ENCODE measurements around the gene CDK3.
"Not testable (repeated sequence)": the region's sequence is repeated elsewhere in the genome, so short reads cannot be mapped to it uniquely, and the experiment has no call there.

Gene CDK3

DNA sequence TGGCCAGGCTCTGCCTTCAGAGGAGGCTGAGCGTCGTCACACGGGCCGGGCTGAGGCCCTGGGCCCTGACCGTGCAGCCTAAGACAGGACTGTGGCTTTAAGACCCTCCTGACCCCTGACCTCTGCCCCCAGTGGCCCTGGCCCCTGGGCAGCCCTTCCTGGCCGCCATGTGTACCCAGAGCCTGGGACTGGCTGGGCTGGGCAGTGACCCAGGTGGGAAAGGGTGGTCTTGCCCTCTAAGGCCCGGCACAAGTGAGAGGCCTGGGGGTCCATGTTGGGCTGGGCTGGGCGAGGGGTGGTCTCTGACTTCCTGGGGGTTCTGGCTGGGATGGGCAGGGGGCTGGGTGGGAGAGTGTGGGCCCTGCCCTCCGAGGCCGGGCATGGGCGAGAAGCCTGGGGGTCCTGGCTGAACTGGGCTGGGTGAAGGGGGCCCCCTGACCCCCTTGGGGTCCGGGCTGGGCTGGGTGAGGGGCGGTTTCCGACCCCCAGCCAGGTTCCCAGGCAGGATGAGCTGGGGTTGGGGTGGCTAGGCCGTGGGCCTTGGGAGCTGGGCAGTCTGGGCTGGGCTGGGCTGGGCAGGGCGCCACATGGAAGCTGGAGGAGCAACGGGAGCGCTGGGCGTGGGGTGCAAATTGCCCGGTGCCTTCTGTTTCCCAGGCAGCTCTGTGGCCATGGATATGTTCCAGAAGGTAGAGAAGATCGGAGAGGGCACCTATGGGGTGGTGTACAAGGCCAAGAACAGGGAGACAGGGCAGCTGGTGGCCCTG, at the start of gene CDK3:
Gene CDK3, plus strand, starts transcription at position 101 of the 767 bp plus-strand sequence. Its CDS starts 571 bp downstream, at position 672.
- no peak for DNase-seq (ENCODE audit: low read depth in 3 of 3)

DNA sequence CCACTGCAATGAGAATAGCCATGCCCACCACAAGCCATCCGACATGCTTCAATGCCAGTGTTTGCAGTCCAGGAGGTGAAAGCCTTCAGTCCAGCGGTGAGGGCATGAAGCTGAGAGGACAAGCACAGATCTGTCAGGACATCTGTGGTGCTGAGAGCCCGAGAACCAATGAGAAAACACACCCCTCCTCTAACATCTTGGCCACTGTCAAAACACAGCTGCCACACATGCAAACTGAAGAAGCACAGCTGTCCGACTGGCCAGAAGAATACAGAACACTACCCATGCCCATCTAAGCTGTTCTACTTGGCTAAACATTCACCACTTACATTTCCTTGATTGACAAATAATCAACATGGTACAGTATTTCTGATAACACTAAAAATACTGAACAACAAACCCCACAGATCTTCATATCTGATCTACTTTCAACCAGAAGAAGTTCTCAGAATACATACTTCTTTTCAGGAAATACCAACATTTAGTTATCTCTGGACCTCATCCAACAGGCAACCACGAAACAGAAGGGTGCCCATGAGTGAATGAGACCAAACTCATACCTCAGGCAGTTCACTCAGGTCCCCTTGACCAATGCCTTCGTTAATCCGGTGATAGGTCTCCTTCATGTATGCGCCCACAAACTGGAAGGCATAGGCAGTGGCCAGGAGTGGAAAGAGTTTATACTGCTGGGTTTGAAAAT, 49.6 kb upstream of the CDK3 start:
- no peak for DNase-seq (ENCODE audit: low read depth in 3 of 3)

DNA sequence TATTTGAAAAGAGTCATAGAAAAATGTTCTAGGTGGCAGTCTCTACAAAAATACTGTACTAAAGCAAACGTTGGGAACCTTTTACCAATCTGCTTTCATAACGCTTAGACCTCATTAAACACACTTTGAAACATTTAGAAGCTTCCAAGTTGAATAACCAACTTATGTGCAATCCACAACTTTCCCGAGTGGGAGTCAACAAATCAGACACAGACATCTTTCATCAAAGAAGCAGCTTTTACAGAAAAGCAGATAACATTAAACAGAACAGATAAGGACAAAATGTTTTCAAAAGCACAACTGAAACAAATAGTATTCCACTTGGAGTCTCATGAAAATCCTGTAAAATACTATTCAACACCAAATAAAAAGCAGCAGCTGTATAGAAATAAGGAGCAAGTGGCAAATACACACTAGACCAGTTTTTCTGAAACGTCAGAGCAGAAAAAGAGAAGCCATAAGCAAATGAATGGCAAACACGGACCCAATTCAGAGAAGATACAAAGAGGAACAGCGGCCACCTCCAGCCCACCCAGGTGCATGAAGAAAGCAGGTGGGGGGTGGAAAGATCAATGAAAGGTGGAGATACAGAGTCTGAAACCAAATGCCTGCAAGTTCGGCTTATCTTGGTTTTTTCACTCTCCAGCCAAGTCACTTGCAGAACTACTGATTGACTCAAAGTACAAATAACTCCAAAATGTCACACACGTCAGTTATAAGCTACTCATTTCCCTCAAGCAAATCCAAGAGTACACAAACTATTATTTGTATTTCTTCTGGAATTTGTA, 41.4 kb upstream of the CDK3 start:
- no peak for DNase-seq (ENCODE audit: low read depth in 3 of 3)

DNA sequence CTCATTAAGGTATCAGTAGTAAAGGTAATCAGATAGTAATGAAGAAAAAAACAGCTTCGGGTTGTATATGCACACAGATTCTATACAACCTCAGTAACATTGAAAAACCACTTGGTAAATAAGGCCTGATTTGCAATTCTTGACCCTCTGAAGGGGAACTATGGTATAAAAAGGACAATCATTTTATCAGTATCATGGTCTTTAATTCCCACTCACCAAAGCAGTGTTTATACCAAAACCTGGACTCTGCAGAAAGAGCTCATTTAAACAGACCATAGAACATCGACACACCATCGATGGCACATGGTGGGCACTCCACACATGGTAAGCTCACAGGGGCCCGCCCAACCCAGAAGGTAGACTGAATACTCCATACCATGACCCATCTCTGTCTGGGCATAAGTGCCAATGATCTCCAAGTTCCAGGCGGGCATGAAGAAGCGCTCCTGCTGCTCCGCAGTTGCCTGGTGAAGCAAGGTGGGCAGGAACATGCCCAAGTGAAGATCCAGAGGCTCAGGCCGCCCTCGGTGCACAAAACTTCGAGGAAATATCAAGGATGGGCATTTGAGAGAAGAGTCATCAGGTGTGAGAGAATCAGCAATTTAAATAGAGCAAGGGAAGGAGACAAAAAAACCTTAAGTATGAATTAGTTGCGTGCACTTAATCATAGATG, 40.7 kb upstream of the CDK3 start:
- DNase-seq (ENCODE audit: low read depth in 3 of 3) = no peak

DNA sequence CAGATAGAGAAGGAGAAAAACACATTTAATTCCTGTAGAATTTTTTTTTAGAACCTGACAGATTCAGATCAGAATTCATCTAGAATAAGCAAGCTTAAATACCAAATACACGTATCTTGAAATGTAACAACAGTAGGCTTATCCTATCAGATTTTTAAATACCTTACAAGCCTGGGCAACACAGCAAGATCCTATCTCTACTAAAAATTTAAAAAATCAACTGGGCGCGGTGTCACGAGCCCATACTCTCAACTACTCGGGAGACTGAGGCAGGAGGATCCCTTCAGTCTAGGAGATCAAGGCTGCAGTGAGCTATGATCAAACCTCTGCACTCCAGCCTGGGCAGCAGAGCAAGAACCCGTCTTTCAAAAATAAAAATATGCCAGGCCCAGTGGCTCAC, 35.2 kb upstream of the CDK3 start:
- no peak for DNase-seq (ENCODE audit: low read depth in 3 of 3)

DNA sequence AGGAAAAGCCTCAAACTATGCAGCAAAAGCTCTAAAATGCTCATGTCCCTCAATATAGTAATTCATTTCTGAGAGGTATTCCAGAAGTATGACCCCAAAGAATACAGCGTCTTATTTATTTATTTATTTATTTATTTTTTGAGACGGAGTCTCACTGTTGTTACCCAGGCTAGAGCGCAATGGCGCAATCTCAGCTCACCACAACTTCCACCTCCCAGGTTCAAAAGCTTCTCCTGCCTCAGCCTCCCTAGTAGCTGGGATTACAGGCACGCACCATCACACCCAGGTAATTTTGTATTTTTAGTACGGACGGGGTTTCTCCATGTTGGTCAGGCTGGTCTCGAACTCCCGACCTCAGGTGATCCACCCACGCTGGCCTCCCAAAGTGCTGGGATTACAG, 31.6 kb upstream of the CDK3 start:
- not testable (repeated sequence) for DNase-seq (ENCODE audit: low read depth in 3 of 3)

DNA sequence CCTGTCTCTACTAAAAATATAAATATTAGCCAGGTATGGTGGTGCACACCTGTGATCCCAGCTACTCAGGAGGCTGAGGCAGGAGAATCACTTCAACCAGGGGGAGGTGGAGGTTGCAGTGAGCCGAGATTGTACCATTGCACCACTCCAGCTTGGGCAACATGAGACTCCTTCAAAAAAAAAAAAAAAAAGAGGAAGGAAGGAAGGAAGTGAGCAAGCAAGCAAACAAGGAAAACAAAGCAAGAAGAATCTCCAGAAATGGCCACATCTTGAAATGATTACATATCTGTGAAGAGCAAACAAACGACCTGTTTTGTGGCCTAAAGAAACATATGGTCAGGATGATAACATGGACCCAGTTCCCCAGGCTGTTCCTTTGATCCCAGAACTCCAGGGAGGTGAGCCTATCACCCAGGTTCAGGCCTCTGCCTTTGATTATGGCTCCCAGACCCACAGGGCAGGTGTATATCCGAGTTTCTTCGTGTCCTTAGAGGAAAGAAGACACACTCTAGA, 30.6 kb upstream of the CDK3 start:
- DNase-seq (ENCODE audit: low read depth in 3 of 3) = no peak

DNA sequence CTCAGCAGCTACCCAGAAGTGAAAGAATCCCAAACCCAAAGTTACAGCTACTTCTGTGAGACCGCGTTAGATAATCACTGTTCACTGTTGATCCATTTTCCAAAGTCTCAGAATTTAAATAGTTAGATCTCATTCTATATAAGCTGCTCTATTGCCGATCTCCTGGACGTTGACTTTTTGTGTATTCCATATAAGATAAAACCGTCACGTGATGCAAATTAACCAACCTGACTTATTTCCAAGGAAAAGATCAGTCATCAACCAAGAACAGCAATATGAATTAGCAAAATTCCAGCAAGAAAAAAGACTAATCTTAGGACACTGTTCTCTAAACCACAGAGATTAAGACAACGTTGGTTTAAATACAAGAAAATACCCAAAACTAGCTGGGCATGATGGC, 30.0 kb upstream of the CDK3 start:
- DNase-seq (ENCODE audit: low read depth in 3 of 3) = no peak

DNA sequence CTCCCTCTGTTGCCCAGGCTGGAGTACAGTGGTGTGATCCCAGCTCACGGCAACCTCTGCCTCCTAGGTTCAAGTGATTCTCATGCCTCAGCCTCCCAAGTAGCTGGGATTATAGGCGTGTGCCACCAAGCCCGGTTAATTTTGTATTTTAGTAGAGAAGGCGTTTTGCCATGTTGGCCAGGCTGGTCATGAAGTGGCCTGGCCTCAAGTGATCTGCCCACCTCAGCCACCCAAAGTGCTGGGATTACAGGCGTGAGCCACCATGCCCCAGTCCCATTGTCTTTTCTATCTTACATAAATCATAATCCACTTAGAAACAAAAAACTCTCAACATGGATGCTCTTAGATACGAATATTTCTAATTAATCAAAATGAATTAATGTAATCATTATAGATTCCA, 25.5 kb upstream of the CDK3 start:
- DNase-seq (ENCODE audit: low read depth in 3 of 3) = not testable (repeated sequence)

DNA sequence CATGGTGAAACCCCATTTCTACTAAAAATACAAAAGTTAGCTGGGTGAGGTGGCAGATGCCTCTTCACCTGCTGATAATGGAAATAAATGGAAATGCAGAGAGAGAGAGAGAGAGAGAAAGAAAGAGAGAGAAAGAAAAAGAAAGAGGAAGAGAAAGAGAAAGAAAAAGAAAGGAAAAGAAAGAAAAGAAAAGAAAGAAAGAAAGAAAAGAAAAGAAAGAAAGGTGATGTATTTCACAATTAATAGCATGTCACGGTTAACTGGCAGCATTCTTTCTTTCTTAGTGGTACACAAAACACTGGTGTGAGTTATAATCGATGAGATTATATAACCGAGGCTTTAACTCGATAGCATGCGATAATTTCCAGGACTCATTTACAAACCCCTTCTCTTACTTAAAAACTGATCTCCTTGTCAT, 24.9 kb upstream of the CDK3 start:
- DNase-seq (ENCODE audit: low read depth in 3 of 3) = no peak

DNA sequence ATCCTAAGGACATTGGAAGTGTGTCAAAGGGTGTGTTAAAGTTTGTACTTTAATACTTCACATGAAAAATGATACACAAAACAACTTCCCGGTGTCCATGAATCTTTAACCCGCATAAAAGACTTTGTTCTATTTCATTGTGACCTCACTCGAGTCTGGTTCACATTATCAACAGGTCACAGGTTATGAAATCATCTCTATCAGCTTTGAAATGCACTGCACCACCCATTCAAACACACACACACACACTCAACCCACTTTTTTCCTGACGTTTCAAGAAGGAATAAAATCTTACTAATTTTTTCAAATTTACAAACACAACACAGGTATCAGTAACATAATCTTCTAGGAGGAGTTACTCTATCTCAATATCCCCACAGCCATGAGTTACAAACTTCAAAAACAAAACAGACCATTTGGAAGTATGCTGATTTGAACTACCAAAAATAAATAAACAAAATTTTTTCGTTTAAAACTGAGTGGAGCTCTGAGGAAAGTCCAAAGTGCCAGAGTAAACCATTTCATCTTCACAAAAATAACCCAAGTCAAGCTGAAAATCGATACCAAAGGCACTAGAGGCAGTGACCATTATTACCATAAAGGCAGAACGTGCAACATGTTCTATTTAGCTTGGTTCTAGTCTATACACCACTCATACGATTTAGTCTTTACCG, 24.3 kb upstream of the CDK3 start:
- DNase-seq (ENCODE audit: low read depth in 3 of 3) = no peak

DNA sequence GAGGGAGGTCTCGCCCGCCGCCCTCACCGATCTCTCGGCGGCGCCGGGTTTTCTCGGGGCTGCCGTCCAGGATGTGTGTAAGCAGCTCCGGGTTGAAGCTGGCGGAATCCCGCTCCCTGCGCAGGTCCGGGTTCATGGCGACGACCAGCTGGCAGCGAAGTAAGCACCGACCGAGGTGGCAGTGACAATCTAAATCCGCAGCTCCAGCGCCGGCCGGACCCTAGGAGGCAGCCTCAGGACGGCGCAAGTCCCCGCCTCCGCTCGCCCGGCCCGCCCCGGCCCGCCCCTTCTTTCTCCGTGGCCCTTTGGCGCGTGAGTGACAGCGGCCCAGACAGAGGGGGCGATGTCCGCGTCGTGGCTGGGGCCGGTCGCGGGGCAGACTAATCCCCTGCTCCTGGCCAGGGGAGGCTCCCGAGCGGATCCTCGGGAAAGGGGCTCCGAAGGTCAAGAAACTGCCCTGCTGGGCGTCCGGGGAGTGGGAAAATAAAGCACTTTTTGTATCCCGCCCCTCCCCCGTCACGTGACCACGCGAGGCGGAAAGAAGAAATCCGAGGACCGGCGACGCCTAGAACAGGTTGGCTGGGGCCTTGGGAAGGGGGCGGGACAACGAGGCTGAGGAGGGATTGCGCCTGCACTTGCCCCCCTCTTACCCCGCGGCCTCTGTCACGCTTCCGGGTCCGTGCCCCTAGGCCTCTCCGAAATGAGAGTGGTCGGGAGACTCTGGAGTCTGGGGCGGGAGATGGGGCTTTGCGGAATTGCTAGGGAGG, 21.5 kb upstream of the CDK3 start, which contains the start of the genes ACOX1 and TEN1:
Gene ACOX1, minus strand, starts transcription at position 229 of the 767 bp plus-strand sequence. Its CDS starts 93 bp downstream, at position 136.
Gene TEN1, plus strand, starts transcription at position 303 of the 767 bp plus-strand sequence. CDS start 6,953 bp downstream, outside the sequence.
- peak; percentile 93 to 97 (median 95) for DNase-seq (ENCODE audit: low read depth in 3 of 3)

DNA sequence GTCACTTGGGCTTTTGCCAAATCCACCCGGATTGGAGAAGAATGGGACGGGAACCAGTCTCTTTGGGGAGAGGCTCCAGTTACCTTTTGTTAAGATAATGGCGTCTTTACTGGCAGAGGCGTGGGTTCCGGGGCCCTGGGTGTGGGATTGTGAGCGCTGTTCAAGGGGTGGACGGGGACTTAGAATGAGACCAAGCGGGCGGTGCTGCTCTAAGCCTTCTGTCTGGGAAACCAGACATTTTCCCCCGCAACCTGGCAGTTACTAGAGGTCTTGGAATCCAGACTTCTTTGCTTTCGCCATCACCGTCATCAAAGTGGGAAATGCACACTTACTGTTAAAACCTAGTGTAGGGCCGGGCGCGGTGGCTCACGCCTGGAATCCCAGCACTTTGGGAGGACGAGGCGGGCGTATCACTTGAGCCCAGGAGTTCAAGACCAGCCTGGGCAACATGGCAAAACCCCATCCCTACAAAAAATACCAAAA, 20.9 kb upstream of the CDK3 start:
- no peak for DNase-seq (ENCODE audit: low read depth in 3 of 3)

DNA sequence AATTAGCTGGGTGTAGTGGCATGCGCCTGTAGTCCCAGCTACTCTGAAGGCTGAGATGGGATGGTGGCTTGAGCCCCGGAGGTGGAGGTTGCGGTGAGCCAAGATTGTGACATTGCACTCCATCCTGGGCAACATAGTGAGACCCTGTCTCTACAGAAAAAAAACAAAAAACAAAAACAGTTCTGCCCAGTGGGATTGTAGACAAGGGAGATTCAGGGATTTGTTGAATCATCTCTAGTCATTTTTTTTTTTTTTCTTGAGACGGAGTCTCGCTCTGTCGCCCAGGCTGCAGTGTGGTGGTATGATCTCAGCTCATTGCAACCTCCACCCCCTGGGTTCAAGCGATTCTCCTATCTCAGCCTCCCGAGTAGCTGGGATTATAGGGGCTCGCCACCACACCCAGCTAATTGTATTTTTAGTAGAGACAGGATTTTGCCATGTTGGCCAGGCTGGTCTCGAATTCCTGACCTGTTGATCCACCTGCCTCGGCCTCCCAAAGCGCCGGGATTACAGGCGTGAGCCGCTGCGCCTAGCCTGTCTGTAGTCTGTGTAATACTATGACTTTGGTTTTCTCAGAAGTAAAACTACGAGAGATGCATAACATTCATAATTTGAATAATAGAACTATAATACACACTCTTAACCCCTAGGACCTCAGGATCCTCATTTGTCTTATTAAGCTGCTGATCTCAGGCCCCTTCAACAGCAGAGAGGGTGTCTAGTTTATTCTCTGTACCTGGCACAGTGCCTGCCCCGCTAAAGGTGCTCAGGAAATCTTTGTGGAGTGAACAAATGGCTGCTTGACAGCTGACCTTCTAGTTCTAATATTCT, 20.3 kb upstream of the CDK3 start:
- DNase-seq (ENCODE audit: low read depth in 3 of 3) = no peak

DNA sequence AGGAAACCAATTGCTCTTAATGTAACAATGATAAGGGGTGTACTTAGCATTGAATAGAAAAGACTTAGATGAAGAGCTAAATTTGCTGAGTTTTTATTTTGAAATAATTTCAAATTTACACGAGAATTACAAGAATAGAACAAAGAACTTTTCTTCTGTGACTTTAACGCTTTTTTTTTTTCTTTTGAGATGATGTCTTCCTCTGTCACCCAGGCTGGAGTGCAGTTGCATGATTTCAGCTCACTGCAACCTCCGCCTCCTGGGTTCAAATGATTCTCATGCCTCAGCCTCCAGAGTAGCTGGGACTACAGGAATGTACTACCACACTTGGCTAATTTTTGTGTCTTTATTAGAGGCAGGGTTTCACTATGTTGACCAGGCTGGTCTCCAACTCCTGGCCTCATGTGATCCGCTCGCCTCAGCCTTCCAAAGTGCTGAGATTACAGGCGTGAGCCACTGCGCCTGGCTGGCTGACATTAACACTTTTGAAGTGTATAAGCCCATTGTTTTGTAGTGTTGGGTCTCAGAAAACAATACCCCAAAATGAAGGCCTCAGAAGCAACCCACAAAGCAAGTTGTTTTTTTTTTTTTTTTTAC, 19.5 kb upstream of the CDK3 start:
- DNase-seq (ENCODE audit: low read depth in 3 of 3) = no peak

DNA sequence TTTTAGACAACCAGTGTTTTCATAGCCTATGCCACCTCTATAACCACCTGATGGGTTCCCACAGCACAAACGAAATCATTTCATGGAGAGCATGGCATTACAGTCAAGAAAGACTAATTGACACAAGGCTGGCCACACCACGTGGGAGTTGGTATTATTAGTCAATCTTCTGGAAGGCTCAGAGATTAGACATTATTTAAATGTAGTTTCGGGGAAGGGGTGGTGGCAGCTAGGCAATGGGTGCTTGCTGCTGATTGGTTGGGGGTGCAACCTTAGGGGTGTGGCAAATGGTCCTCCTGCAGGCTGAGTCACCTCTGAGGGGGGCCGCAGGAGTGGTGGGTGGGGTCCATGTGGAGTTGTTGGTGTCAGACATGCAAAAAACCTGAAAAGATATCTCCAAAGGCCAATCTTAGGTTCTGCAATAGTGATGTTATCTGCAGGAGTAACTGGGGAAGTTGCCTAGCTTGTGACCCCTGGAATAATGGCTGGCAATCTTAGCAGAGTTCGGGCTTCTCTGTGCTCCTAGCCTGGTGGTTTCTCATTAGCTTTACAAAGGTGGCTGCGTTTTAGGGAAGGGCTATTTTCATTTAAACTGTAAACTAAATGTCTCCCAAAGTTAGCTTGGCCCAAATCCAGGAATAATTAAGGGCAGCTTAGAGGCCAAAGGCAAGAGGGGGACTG, 17.0 kb upstream of the CDK3 start:
- DNase-seq (ENCODE audit: low read depth in 3 of 3) = no peak

DNA sequence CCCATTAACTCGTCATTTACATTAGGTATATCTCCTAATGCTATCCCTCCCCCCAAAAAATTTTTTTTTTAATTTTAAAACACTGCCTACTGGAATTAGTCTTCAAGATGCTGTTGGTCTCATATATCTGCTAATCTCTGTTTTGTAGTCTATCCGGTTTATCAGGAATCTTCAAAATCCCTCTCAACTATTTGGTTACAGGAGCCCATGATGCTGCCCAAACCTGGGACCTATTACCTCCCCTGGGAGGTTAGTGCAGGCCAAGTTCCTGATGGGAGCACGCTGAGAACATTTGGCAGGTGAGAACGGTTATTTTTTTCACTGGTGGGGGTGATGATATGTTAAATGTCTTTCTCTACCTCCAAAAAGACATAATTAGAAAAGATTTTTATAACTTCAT, 14.7 kb upstream of the CDK3 start:
- no peak for DNase-seq (ENCODE audit: low read depth in 3 of 3)

DNA sequence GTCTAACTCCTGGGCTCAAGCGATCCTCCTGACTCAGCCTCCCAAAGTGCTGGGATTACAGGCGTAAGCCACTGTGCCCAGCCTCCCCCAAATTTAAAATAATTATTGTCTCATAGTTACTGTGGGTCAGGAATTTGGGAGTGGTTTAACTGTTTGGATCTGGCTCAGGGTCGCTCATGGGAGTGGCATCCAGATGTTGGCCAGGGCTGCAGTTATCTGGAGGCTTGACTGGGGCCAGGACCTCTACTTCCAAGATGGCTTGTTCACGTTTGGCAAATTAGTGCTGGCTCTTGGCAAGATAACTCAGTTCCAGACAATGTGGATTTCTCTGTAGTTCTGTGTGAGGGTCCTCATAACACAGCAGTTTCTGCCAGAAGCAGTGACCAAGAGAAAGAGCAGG, 13.6 kb upstream of the CDK3 start:
- DNase-seq (ENCODE audit: low read depth in 3 of 3) = no peak

All from stimulated activated CD4-positive, alpha-beta T cell treated with anti-CD3 and anti-CD28 coated beads, TNF-alpha, amount 100 ng/mL, for 24 hours (primary cell).